CD4-positive, alpha-beta T cell treated with Interleukin-21 for 1 hour (primary cell): ENCODE data around the gene CABCOCO1.

Experiments
- DNase-seq: peaks from one replicate; pipeline ENCODE4 v3.0.0-alpha.2; 2020

Gene CABCOCO1

GRCh38 chr10:61662794-61663259, at the start of gene CABCOCO1:
CABCOCO1 (plus strand) TSS chr10:61662929; CDS start chr10:61662973, 44 bp downstream.
- no peak for DNase-seq

DNA sequence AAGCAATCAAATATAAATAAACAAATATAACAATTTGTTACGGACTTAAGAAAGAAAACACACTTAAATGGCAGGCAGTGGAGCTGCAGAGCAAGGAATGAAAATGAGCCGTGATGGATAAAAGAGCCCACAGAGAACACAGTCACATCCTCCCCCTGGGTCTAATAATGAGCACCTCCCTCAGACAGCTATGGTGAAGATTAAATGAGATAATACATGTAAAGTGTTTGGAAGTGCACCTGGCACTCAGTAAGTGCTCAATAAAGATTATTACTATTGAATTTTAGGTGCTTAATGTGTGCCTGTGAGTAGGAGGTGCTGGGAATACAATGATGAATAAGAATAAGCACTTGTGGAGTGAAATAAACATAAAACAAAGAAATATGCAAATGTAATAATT, 49.1 kb upstream of the CABCOCO1 start:
- no peak for DNase-seq

DNA sequence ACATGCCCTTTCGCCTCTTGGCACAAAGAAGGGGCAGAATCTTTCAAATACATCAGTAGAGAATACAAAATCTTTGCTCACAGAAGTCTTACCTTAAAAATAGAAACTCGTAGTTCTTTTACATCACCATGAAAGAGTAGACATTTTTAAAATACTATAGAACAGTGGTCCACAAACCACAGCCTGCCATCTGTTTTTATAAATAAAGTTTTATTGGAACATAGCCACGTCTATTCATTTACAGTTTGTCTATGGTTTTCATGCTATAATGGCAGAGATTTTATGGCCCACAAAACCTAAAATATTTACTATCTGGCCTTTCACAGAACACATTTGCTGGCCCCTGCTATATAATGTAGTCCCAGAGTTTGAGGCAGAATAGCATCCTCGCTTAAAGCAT, 46.1 kb upstream of the CABCOCO1 start:
- DNase-seq = no peak

DNA sequence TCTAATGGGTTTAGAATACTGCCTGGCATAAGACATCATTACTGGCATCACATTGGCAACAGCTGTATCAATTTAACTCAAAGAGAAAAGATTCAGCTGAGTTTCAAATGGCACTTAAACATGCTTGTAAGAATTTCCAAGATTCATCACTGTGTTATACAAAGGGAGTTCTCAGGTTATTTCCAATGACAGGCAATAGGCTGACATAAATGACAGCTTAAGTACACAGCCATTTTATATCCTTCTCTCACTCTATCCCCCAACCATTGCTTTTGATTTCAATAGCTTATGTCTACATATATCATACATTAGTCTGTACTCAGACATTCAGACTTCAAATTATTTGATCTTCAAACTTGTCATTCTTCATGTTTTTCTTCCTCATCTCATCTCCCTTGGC, 45.5 kb upstream of the CABCOCO1 start:
- no peak for DNase-seq

- DNase-seq = no peak
These were observed 45.1 kb upstream of the CABCOCO1 start for GRCh38 chr10:61617586-61617985.

DNA sequence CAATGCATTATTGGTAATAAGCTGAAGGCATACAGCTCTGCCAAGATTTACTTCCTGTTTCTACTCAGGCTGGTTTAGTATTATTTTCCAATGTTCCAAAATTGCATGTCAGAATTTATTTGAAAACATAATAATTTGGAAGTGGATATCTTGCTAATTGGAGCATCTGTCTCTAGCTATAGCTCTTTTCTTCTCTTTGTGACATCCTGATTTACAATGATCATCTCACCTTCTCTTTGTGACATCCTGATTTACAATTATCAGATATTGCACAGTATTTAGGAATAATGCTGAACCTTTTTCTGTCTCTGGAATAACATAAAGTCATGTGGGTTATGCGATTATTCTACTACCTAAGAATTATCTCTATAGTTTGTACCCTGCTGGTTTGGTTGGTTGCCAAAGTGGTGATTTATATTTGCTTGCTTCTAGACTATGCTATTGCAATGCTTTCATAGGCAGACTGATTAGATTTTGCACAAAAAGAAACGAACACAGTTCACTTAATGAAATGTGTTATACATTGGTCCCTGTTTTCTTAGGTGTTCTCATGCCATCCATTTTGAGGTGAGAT, 44.3 kb upstream of the CABCOCO1 start:
- no peak for DNase-seq

- DNase-seq = no peak
These were observed 42.2 kb upstream of the CABCOCO1 start for GRCh38 chr10:61620506-61620905.

GRCh38 chr10:61621605-61622051, 41.1 kb upstream of the CABCOCO1 start:
- DNase-seq = no peak

DNA sequence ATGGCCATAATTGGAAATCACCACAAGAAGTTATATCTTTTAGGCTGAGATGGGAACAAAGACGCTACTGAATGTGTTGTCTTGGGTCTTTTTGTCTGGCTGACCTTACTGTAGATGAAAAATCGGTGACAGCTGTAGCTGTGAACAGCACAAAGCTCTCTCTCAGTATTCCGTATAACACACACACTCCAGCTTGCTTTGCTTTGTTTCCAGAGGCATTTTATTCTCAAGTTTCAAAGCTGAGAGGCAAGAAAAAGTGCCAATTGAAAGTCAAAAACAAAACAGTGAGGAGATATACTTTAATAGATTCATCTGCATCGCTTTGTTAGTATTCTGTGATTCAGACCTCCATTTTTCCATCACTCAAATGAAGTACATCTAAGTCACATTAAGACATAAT, 39.6 kb upstream of the CABCOCO1 start:
- no peak for DNase-seq

DNA sequence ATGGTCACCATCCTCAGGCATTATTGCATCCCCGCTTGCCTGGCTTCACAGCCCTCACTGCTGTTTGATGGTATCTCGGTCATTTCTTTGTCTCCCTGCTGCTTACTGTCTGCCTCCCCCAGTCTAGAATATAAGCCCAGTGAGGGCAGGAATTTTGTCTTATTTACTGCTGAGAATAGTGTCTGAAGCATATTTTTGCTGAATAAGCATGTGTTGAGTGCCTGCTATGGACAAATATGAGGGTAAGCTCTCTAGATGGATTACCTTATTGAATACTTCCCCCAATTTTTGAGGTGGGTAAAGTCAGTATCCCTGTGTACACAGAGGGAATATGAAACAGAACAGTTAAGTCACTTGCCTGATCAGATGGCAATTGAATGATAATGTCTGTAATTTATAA, 36.5 kb upstream of the CABCOCO1 start:
- no peak for DNase-seq

DNA sequence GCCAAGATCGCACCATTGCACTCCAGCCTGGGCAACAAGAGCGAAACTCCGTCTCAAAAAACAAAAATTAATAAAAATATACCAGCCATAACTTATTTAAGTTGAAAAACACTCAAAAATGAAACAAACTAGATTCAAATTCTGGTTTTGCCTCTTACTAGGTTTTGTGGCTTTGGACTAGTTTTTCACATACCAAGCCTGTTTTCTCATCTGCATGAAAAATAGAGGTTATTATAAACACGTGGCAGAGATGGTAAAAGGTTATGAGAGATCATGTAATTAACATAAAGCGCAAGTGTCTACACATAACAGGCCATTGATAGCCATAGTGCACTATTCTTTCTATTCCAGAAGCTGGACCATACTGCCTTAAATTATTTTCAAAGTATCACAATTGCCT, 35.5 kb upstream of the CABCOCO1 start:
- DNase-seq = no peak

GRCh38 chr10:61628151-61628874, 34.4 kb upstream of the CABCOCO1 start:
- no peak for DNase-seq

DNA sequence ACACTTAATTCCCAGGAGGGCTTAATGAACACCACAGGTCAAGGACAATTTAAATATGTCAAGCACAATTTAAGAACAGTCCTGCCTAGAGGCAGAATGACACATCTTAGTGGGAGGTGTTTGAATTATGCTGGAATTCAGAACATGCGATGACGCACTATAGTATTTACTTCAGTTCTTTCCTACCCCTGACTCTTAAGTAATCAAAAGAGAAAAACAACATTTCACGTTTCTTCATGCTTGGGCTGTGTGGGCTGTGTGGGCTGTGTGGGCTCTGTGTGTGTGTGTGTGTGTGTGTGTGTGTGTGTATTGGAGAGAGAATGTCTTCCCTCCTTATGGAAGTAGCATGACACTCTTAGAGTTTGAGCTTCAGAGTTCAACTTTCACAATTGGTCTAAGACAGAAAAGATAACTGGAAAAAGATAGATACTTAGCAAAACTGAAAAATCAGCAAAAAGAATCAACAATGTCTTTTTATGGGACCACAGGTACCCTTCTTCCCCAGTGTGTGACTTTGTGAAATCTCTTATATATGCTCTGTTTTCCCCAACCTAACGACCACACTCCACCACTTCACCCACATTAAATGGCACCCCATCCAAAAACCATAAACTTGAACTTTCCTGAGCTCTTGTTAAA, 33.7 kb upstream of the CABCOCO1 start:
- no peak for DNase-seq

DNA sequence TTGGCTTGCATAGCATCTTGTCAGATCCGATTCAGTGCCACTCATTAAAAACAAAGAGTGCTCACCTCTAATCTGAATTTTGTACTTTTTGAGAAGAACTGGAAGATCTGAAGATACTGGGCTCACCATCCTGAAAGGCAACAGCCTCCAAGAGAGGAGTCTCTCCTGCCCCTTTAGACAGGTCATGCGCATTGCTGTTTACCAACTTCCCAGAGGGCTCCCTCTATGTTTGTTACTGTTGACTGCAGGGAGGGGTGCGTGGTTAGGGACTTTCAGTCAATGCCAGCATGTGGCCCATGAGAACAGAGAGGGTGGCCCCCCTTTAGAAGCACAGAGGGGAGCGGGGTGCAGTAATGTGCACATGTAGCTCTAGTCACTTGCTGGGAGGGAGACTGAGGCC, 33.2 kb upstream of the CABCOCO1 start:
- no peak for DNase-seq

DNA sequence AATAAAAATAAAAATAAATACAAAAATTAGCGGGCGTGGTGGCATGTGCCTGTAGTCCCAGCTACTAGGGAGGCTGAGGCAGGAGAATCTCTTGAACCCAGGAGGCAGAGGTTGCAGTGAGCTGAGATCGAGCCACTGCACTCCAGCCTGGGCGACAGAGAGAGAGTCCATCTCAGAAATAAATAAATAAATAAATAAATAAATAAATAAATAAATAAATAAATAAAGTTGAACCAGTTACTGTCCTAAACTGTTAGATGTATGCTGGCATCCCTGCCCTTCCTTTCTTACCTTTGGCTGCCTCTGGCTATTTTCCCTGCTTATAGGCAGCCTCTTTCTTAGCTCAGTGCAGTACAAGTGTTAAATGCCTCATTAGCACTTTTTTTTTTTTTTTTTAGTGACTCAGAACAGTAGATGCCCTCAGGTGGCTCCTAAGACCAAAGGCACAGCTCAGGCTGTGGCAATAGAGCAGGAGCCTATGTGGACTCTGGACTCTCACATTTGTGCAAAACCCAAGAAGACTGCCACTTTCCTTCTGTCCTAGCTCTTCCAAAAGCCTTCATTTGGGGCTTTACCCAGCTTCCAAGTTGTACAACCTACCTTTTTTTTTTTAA, 30.6 kb upstream of the CABCOCO1 start:
- DNase-seq = no peak

- DNase-seq = no peak
These were observed 29.1 kb upstream of the CABCOCO1 start for GRCh38 chr10:61633665-61634064.

GRCh38 chr10:61634746-61635145, 28.0 kb upstream of the CABCOCO1 start:
- DNase-seq = no peak

GRCh38 chr10:61635471-61635870, 27.3 kb upstream of the CABCOCO1 start:
- DNase-seq = no peak

- no peak for DNase-seq
These were observed 26.8 kb upstream of the CABCOCO1 start for GRCh38 chr10:61635932-61636331.

DNA sequence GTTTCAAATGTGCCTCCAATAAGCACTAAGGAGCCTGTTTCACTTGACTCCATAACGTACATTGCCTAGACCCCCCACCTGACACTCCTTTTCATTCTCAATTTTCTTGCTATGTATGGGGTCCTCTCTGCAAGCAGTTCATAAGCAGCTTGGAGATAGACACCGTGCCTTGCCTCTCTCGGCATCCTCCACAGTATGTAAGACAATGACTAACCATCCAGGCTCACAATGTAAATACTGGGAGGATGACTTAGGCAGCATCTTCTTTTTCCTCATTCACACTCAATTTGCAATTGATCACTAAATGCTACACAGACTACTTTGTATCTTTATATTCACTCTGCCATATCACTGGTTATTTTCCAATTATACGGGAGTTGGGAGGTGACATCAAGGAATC, 22.8 kb upstream of the CABCOCO1 start:
- DNase-seq = no peak

DNA sequence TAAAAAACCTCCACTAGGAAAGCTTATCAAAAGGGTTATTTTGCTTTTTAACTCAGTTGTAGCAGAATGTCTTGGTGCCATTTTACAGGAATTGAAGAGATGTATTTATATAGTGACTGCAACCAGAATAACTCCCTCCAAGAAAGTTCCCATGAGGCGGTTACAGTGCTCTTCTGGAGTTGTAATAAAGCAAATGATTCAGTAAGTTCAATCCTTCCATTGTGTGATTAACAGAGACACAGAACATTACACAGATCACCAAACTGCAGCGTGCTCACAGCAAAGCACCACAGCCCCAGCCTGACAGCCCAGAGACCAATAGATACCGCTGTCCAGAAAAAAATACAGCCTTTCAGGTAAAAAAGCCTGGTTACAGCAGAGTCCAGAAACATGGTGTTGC, 21.9 kb upstream of the CABCOCO1 start:
- no peak for DNase-seq

DNA sequence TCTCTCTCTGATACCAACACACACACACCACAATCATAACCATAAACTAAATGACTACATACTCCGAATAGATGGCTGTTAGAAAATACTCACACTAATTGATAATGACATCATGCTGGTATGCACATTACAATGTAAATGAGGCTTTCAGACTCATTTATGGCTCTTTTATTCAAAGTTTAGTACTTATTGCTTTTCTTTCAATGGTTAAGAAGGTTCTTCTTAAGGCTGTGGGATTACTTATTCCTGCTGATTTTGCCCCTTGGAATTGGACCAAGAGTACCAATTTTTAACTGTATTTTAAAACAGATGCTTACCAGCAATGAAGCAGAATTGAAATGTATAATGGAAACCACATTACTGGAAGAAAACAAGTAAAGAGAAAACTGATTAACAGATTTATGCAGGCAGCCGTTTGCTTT, 20.6 kb upstream of the CABCOCO1 start:
- DNase-seq = no peak

GRCh38 chr10:61642676-61643075, 20.1 kb upstream of the CABCOCO1 start:
- no peak for DNase-seq

GRCh38 chr10:61643316-61643751, 19.4 kb upstream of the CABCOCO1 start:
- DNase-seq = no peak
